Stimulated activated CD8-positive, alpha-beta memory T cell treated with anti-CD3 and anti-CD28 coated beads, Interleukin-15, amount 100 ng/mL, for 24 hours (primary cell): ENCODE data around the gene KCNJ9.

Source experiments
- DNase-seq: peaks from one replicate; pipeline ENCODE4 v3.0.0-alpha.2; 2020; ENCODE audit warnings: low read depth

KCNJ9 gene

GRCh38 chr1:160066829-160067745, 14.3 kb upstream of the KCNJ9 start:
- no peak for DNase-seq

- no peak for DNase-seq
Measured at GRCh38 chr1:160068225-160068624, 13.1 kb upstream of the KCNJ9 start.

- no peak for DNase-seq
Measured at GRCh38 chr1:160069460-160070231, 11.7 kb upstream of the KCNJ9 start, which contains the start of gene KCNJ10. Gene KCNJ10, minus strand, starts transcription at chr1:160070160. Its CDS starts 27,628 bp downstream, at chr1:160042532.

DNA sequence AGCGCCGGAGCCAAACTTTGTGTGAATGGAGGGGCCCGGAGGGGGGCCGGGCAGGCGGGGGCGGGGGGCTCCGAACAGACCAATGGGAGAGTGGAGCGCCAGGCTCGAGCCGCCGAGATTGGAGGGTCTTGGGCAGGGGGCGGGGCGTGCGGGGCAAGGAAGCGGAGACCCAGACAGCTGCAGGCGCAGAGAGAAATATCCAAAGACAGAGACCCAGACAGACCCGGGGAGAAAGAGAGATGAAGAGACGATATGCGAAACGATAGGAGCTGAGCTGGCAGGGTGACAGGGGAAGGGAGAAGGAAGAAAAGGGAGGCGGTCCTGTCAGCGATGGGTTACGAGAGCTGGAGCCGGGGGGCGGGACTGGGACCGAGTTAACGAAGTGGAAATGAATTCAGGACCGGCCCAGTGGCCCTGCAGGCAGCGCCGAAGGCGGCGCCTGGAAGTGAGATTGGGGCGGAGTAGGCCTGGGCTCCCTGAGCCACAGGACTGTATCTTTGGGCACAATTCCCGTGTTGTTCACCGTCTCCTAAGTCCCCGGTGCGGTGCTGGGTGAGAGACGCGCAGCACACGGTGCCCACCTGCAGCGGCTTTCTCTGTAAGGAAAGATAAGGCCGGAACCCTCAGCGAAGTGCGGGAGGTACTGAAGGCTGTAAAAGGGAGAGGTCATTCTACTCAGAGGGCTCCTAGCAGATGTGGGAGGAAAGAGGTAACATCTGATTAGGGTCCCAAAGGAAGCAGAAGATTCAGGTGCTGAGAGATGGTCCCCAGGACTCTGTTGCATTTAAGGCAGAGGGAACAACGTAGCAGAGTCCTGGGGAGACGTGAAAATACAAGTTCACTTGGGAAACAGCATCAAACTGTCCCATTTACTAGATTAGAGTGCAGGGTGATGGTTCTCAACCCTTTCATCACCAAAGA, 10.8 kb upstream of the KCNJ9 start:
- DNase-seq = peak; percentile 37

DNA sequence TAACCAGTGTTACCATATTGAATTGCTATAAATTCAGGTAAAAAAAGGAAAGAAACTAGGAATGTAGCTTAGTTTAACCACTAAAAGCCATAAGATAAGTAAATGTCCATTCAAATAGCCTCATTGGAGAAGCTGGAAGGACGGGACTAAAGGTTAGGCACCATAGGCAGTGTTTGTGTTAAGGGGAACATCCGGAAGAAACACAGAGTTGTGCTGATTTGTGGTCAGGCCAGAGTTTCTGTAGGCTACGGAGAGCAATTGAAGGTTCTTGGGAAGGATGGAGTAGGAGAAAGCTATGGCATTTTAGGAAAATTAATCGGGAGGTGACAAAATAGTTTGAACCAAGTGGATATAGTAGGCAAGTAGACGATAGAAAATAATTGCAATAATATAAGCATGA, 10.0 kb upstream of the KCNJ9 start:
- DNase-seq = no peak

- no peak for DNase-seq
Measured at GRCh38 chr1:160074865-160075264, 6.5 kb upstream of the KCNJ9 start.

DNA sequence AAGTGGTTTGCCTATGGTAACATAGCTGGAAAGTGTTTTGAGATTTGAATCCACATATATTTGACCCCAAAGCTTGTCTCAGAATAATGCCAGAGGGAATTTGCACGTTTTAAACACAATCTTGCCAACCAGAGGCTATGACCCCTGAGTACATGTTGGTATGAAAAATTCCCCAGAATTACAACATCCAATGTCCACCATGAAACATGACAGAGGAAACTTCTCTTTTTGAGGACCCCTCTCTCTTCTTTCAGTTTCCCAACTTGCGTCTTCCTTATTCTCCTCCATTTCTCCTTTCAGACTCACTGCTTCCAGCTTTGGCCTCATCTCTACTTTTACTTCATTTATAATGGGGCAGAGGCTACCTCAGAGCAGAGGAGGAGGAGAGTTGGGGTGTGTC, 5.5 kb upstream of the KCNJ9 start:
- DNase-seq = no peak

DNA sequence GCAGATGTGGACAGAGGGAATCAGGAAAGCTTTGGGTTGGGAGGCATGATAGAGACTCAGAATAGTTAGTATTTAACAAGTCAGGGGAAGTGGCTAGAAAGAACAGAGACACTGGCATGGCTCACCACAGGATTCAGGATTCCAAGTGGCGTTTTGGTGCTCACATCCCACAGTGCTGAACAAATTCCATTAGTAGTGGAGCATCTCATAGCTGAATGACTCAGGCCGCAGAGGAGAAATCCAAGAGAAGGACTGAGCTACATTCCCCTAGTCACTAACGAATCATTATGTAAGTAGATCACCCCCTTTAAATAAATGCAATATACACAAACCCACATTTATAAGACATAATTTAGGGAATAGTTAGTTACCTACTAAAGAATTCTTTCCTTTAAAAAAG, 5.0 kb upstream of the KCNJ9 start:
- DNase-seq = no peak

- DNase-seq = no peak
Measured at GRCh38 chr1:160077486-160077885, 3.9 kb upstream of the KCNJ9 start.

- no peak for DNase-seq
Measured at GRCh38 chr1:160078512-160079195, 2.7 kb upstream of the KCNJ9 start.

DNA sequence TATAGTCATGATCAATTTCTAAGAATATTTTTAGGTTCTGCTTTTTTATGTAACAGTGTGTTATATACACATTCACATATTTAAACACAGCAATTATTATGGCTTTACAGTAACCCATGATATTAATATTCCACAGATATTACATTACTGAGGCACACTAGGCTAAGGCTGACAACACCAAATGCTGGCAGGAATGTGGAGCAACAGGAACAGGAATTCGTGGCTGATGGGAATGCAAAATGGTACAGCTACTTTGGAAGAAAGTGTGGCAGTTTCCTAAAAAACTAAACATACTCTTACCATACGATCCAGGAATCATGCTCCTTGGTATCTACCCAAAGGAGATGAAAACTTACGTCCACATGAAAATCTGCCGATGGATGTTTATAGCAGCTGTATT, 1.9 kb upstream of the KCNJ9 start:
- DNase-seq = no peak

DNA sequence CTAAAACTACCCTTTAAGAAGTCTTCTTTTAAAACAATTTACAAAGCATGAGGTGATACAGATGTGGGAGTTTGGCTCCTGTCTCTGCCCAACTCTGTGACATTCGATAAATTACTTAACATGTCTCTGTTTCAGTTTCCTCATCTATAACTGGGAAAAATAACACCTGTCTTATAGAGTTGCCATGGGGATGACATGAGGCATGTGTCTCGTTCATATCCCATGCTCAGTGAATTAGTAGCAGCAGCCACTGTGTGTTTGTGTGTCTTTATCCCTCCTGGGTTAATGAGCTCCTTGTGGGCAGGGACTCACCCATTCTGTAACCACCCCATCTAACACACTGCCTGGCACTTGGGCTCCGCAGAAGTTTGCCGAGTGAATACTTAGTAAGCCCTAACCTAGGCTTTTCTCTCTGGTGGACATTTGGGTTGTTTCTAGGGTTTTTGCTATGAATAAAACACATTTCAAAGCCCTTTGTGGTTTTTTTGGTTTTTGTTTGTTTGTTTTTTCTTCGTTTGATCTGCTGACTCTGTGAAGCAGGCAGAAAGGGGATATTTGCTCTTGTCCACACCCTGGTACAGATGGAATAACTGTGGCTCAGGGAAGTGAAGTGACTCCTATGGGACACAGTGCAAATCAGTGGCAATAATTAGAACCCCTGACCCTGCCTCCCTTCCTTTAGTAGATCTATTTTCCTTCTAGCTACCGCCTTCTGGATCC, 797 bp upstream of the KCNJ9 start:
- DNase-seq = no peak

DNA sequence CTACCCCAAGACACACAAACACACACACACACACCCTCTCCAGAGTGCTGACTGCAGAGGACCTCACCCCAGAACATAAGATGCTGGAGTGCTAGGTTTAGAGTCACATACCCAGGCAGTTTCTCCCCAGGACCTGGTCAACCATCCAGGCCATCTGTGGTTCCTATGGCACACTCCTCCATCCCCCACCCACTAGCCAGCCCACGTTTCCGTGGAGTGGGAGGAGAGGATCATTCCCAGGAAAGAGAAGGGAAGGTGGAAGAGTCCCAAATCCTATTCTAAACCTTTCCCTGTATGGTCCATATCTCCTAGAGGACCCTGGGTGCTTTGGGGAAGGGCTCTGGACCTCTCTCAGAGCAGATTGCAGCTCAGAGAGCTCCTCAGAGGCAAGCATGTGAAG, 1.1 kb downstream of the KCNJ9 start:
- DNase-seq = no peak

DNA sequence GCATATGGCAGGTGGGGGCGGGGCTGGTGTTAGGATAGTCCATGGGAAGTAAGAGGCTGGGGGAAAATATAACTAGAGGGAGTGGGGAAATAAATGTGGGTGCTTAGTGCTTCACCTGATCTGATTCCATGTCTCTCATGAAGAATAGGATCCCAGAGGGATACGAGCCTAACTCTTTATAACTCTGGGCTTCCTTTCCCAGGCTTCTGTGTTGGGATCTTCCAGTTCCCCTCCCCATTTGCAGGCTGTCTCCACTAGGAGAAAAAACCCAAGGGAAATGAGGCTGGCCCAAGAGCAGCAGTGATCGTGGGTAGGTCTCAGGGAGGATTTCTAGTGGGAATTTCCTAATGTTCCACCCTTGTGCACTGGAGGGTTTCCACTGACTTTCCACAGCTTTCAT, 1.6 kb downstream of the KCNJ9 start:
- no peak for DNase-seq

DNA sequence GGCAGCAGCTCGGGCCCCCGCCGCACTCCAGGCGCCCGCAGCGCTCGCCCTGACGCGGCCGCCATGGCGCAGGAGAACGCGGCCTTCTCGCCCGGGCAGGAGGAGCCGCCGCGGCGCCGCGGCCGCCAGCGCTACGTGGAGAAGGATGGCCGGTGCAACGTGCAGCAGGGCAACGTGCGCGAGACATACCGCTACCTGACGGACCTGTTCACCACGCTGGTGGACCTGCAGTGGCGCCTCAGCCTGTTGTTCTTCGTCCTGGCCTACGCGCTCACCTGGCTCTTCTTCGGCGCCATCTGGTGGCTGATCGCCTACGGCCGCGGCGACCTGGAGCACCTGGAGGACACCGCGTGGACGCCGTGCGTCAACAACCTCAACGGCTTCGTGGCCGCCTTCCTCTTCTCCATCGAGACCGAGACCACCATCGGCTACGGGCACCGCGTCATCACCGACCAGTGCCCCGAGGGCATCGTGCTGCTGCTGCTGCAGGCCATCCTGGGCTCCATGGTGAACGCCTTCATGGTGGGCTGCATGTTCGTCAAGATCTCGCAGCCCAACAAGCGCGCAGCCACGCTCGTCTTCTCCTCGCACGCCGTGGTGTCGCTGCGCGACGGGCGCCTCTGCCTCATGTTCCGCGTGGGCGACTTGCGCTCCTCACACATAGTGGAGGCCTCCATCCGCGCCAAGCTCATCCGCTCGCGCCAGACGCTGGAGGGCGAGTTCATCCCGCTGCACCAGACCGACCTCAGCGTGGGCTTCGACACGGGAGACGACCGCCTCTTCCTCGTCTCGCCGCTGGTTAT, 2.8 kb downstream of the KCNJ9 start:
- DNase-seq = peak; percentile 36

DNA sequence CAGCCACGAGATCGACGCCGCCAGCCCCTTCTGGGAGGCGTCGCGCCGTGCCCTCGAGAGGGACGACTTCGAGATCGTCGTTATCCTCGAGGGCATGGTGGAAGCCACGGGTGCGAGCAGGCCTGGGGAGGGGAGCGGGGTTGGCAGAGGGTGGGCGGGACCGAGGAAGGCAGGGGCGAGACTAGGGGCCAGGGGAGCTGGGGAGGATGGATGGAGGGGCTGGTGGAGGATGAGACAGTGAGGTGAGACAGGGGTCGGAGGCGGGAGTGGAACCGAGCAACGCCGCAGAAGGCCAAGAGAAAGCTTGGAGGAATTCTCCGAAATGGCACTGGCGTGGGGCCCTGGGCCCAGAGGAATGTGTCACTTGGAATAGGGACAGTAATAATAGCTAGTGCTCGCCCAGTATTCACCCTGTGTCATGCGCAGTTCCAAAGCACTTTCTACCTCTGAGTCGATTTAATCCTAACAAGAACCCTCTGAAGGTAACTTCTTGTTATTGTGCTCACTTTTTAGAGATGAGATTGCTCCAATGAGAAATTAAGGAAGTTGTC, 3.5 kb downstream of the KCNJ9 start:
- no peak for DNase-seq

- peak; percentile 66 for DNase-seq
Measured at GRCh38 chr1:160085686-160086455, 4.5 kb downstream of the KCNJ9 start.

- DNase-seq = no peak
Measured at GRCh38 chr1:160086456-160086892, 5.1 kb downstream of the KCNJ9 start.
